ENCODE results near the gene MYH11.
"Not testable (repeated sequence)": the region's sequence is repeated elsewhere in the genome, so short reads cannot be mapped to it uniquely, and the experiment has no call there.

Gene MYH11

GRCh38 chr16:15811481-15812400 lies 45.1 kb downstream of the MYH11 start:
- H3K4me3 ChIP-seq (ENCODE audit: low read length, poor library complexity, severe bottlenecking), result no peak overlapping the region
- no peaks in the 10 kb centered on the region; the same call in 1 of the 2 replicates for H3K9me3 ChIP-seq (ENCODE audit: insufficient read depth, low read depth, low read length)
- H3K36me3 ChIP-seq (ENCODE audit: insufficient read depth, low read length), result no peaks in the 10 kb centered on the region
- H3K4me2 ChIP-seq (ENCODE audit: low read depth, low read length, poor library complexity, severe bottlenecking), result no peak overlapping the region
- no peak overlapping the region for H2AFZ ChIP-seq (ENCODE audit: low read length)
- no peak overlapping the region for H3K9ac ChIP-seq (ENCODE audit: low read depth, low read length, poor library complexity, severe bottlenecking)
- H3K9me2 ChIP-seq (replicated peaks; ENCODE audit: low read depth, low read length), result no peaks in the 10 kb centered on the region
- H3K27me3 ChIP-seq (ENCODE audit: insufficient read depth, low read length, poor library complexity, severe bottlenecking), result no peaks in the 10 kb centered on the region
- H3F3A ChIP-seq (ENCODE audit: low read depth), result no peaks in the 10 kb centered on the region
- TF ChIP-seq CTCF (conservative IDR thresholded peaks at IDR 0.05; ENCODE audit: low read length) (no peak), EZH2phosphoT487 (IDR thresholded peaks at IDR 0.05; ENCODE audit: borderline replicate concordance) (no peak)
- H4K20me1 ChIP-seq (ENCODE audit: insufficient read depth, low read length, poor library complexity, severe bottlenecking), result no peaks in the 10 kb centered on the region
- H3K79me2 ChIP-seq (ENCODE audit: insufficient read depth, low read length), result no peaks in the 10 kb centered on the region
- no peaks in the 10 kb centered on the region for H3K4me1 ChIP-seq (ENCODE audit: insufficient read depth, low read length, poor library complexity, severe bottlenecking)

- TF ChIP-seq CTCF (conservative IDR thresholded peaks at IDR 0.05; ENCODE audit: low read length) (no peak), EZH2phosphoT487 (IDR thresholded peaks at IDR 0.05; ENCODE audit: borderline replicate concordance) (no peak)
- no peaks in the 10 kb centered on the region for H3K4me1 ChIP-seq (ENCODE audit: insufficient read depth, low read length, poor library complexity, severe bottlenecking)
- no peaks in the 10 kb centered on the region for H4K20me1 ChIP-seq (ENCODE audit: insufficient read depth, low read length, poor library complexity, severe bottlenecking)
- H3F3A ChIP-seq (ENCODE audit: low read depth), result no peaks in the 10 kb centered on the region
- H3K4me3 ChIP-seq (ENCODE audit: low read length, poor library complexity, severe bottlenecking), result no peak overlapping the region
- no peak overlapping the region for H2AFZ ChIP-seq (ENCODE audit: low read length)
- H3K79me2 ChIP-seq (ENCODE audit: insufficient read depth, low read length), result no peaks in the 10 kb centered on the region
- no peaks in the 10 kb centered on the region; the same call in 1 of the 2 replicates for H3K9me3 ChIP-seq (ENCODE audit: insufficient read depth, low read depth, low read length)
- H3K36me3 ChIP-seq (ENCODE audit: insufficient read depth, low read length), result no peaks in the 10 kb centered on the region
- H3K9me2 ChIP-seq (replicated peaks; ENCODE audit: low read depth, low read length), result no peaks in the 10 kb centered on the region
- H3K27me3 ChIP-seq (ENCODE audit: insufficient read depth, low read length, poor library complexity, severe bottlenecking), result no peaks in the 10 kb centered on the region
- no peak overlapping the region for H3K9ac ChIP-seq (ENCODE audit: low read depth, low read length, poor library complexity, severe bottlenecking)
- no peak overlapping the region for H3K4me2 ChIP-seq (ENCODE audit: low read depth, low read length, poor library complexity, severe bottlenecking)
These were observed 45.9 kb downstream of the MYH11 start for GRCh38 chr16:15810949-15811348.

- Histone ChIP-seq H2AFZ (ENCODE audit: low read length) (no peak overlapping the region), H3K4me2 (ENCODE audit: low read depth, low read length, poor library complexity, severe bottlenecking) (no peak overlapping the region), H3F3A (ENCODE audit: low read depth) (no peaks in the 10 kb centered on the region), H3K9me3 (ENCODE audit: insufficient read depth, low read depth, low read length) (no peaks in the 10 kb centered on the region), H3K79me2 (ENCODE audit: insufficient read depth, low read length) (no peaks in the 10 kb centered on the region), H3K36me3 (ENCODE audit: insufficient read depth, low read length) (no peaks in the 10 kb centered on the region), H3K9me2 (replicated peaks; ENCODE audit: low read depth, low read length) (no peaks in the 10 kb centered on the region), H4K20me1 (ENCODE audit: insufficient read depth, low read length, poor library complexity, severe bottlenecking) (no peaks in the 10 kb centered on the region), H3K4me1 (ENCODE audit: insufficient read depth, low read length, poor library complexity, severe bottlenecking) (no peaks in the 10 kb centered on the region), H3K4me3 (ENCODE audit: low read length, poor library complexity, severe bottlenecking) (no peak overlapping the region), H3K9ac (ENCODE audit: low read depth, low read length, poor library complexity, severe bottlenecking) (no peak overlapping the region), H3K27me3 (ENCODE audit: insufficient read depth, low read length, poor library complexity, severe bottlenecking) (no peaks in the 10 kb centered on the region)
- TF ChIP-seq EZH2phosphoT487 (IDR thresholded peaks at IDR 0.05; ENCODE audit: borderline replicate concordance), result no peak
- no peak for TF ChIP-seq CTCF (conservative IDR thresholded peaks at IDR 0.05; ENCODE audit: low read length)
These were observed 46.4 kb downstream of the MYH11 start for GRCh38 chr16:15810411-15810810.

- H3K27me3 ChIP-seq (ENCODE audit: insufficient read depth, low read length, poor library complexity, severe bottlenecking); H4K20me1 ChIP-seq (ENCODE audit: insufficient read depth, low read length, poor library complexity, severe bottlenecking): not testable (repeated sequence)
These were observed 47.5 kb downstream of the MYH11 start for GRCh38 chr16:15809297-15809696.

More at GRCh38 chr16:15809297-15809696, 47.5 kb downstream of the MYH11 start:
- not testable (repeated sequence) for H3K4me3 ChIP-seq (ENCODE audit: low read length, poor library complexity, severe bottlenecking); H3K4me2 ChIP-seq (ENCODE audit: low read depth, low read length, poor library complexity, severe bottlenecking); H3K9ac ChIP-seq (ENCODE audit: low read depth, low read length, poor library complexity, severe bottlenecking); H3K36me3 ChIP-seq (ENCODE audit: insufficient read depth, low read length); H3K4me1 ChIP-seq (ENCODE audit: insufficient read depth, low read length, poor library complexity, severe bottlenecking); H3K9me2 ChIP-seq (replicated peaks; ENCODE audit: low read depth, low read length); H3K9me3 ChIP-seq (ENCODE audit: insufficient read depth, low read depth, low read length); H3K79me2 ChIP-seq (ENCODE audit: insufficient read depth, low read length); H2AFZ ChIP-seq (ENCODE audit: low read length); H3F3A ChIP-seq (ENCODE audit: low read depth)

Data from Loucy (cell line).